Liver (tissue), 9 donors: ENCODE data around the gene ANXA11. TPM values are rescaled to one million over a fixed set of nuclear protein-coding genes. Genes with fewer than 3 reads are reported as not detected.

Experiments
- DNase-seq: peaks from one replicate; pipeline ENCODE4 v3.0.0-alpha.2; 2017; ENCODE audit warnings: low spot score
- H3K27ac ChIP-seq, 2 donors: one replicate each; pipeline ENCODE4 v1.7.0; 2013; ENCODE audit warnings: inconsistent platforms in 2 of 2, low read length in 2 of 2, control low read depth in 1 of 2, low read depth in 1 of 2, mild to moderate bottlenecking in 1 of 2
- H3K27me3 ChIP-seq, 4 donors: one replicate each; pipeline versions ENCODE4 v1.6.1 to v1.7.0; 2013; ENCODE audit warnings: low read length in 3 of 4, inconsistent platforms in 1 of 4, mild to moderate bottlenecking in 1 of 4, moderate library complexity in 1 of 4; ENCODE audit not compliant: control insufficient read depth in 4 of 4, insufficient read depth in 4 of 4
- H3K36me3 ChIP-seq, 4 donors: one replicate each; pipeline versions ENCODE4 v1.6.1 to v1.7.0; 2013; ENCODE audit warnings: low read length in 3 of 4, mild to moderate bottlenecking in 3 of 4, low read depth in 1 of 4, moderate library complexity in 1 of 4; ENCODE audit not compliant: control insufficient read depth in 4 of 4, insufficient read depth in 3 of 4
- H3K4me1 ChIP-seq, 4 donors: one replicate each; pipeline versions ENCODE4 v1.6.1 to v1.7.0; 2013; ENCODE audit warnings: low read length in 3 of 4, mild to moderate bottlenecking in 3 of 4, moderate library complexity in 1 of 4; ENCODE audit not compliant: control insufficient read depth in 4 of 4, insufficient read depth in 4 of 4
- H3K4me3 ChIP-seq, 3 donors: one replicate each; pipeline versions ENCODE4 v1.6.1 to v1.7.0; 2013; ENCODE audit warnings: low read length in 3 of 3, control low read depth in 1 of 3, low read depth in 1 of 3, mild to moderate bottlenecking in 1 of 3
- H3K9ac ChIP-seq, 2 donors: one replicate each; pipeline ENCODE4 v1.7.0; 2013; ENCODE audit warnings: low read length in 2 of 2, mild to moderate bottlenecking in 2 of 2, moderate library complexity in 2 of 2, control low read depth in 1 of 2, low read depth in 1 of 2
- H3K9me3 ChIP-seq, 4 donors: one replicate each; pipeline versions ENCODE4 v1.6.1 to v1.7.0; 2013; ENCODE audit warnings: low read length in 3 of 4; ENCODE audit not compliant: control insufficient read depth in 4 of 4
- EGR1 ChIP-seq, 2 donors: IDR thresholded peaks; 2 replicates each; pipeline ENCODE4 v1.6.1; 2016 to 2018; ENCODE audit warnings: antibody characterized with exemption in 2 of 2, low read depth in 2 of 2
- FOXA1 ChIP-seq: IDR thresholded peaks from 2 replicates; pipeline ENCODE4 v1.6.1; 2016; ENCODE audit warnings: antibody characterized with exemption
- FOXA2 ChIP-seq: IDR thresholded peaks from 2 replicates; pipeline ENCODE4 v1.6.1; 2016; ENCODE audit warnings: antibody characterized with exemption
- GABPA ChIP-seq, 2 donors: IDR thresholded peaks in 1 of 2; conservative IDR thresholded peaks in 1 of 2; 2 replicates each; pipeline ENCODE4 v1.6.1; 2016; ENCODE audit warnings: antibody characterized with exemption in 2 of 2, mild to moderate bottlenecking in 1 of 2, moderate library complexity in 1 of 2
- HNF4A ChIP-seq, 2 donors: conservative IDR thresholded peaks; 2 replicates each; pipeline ENCODE4 v1.6.1; 2016; ENCODE audit warnings: antibody characterized with exemption in 2 of 2, mild to moderate bottlenecking in 2 of 2
- HNF4G ChIP-seq: IDR thresholded peaks from 2 replicates; pipeline ENCODE4 v1.6.1; 2016; ENCODE audit warnings: antibody characterized with exemption
- JUND ChIP-seq, 2 donors: IDR thresholded peaks; 2 replicates each; pipeline ENCODE4 v1.6.1; 2016; ENCODE audit warnings: antibody characterized with exemption in 2 of 2
- NR2F2 ChIP-seq: IDR thresholded peaks from 2 replicates; pipeline ENCODE4 v1.6.1; 2016; ENCODE audit warnings: antibody characterized with exemption
- RAD21 ChIP-seq, 2 donors: IDR thresholded peaks; 2 replicates each; pipeline ENCODE4 v1.6.1; 2016; ENCODE audit warnings: antibody characterized with exemption in 2 of 2, mild to moderate bottlenecking in 2 of 2
- RXRA ChIP-seq, 2 donors: IDR thresholded peaks; 2 replicates each; pipeline ENCODE4 v1.6.1; 2017 to 2018; ENCODE audit warnings: antibody characterized with exemption in 2 of 2, mild to moderate bottlenecking in 1 of 2
- SP1 ChIP-seq: IDR thresholded peaks from 2 replicates; pipeline ENCODE4 v1.6.1; 2018; ENCODE audit warnings: antibody characterized with exemption, mild to moderate bottlenecking
- TAF1 ChIP-seq: conservative IDR thresholded peaks from 2 replicates; pipeline ENCODE4 v1.6.1; 2016; ENCODE audit warnings: antibody characterized with exemption, mild to moderate bottlenecking
- YY1 ChIP-seq: IDR thresholded peaks from 2 replicates; pipeline ENCODE4 v1.6.1; 2016; ENCODE audit warnings: antibody characterized with exemption, mild to moderate bottlenecking
- WGBS: extraction: QIAGEN DNeasy Blood & Tissue Kit; methylation state at CpG from one replicate; pipeline ENCODE4 v1.1.7; 2013; 5-methylcytosine and 5-hydroxymethylcytosine counted together
- polyA plus RNA-seq, 2 donors: library from polyadenylated mRNA; stranded (reverse) in 1 of 2; unstranded in 1 of 2; fragments of 200-250 nt in 1 of 2; fragments of >200 nt in 1 of 2; fragmentation: Nextera tagmentation in 1 of 2; extraction: Ambion mirVana in 1 of 2; gene quantifications; one replicate each; pipeline versions ENCODE4 v1.2.1 to v1.2.3, GENCODE V29; 2013 to 2015
- total RNA-seq, 2 donors: library from RNA; depleted of rRNA; stranded (reverse); fragments of >200 nt; gene quantifications; one replicate each; pipeline ENCODE4 v1.2.3, GENCODE V29; 2014
- TF ChIP-seq, protein P1 (sequence below): IDR thresholded peaks from 2 replicates; pipeline ENCODE4 v1.6.1; 2016; ENCODE audit warnings: antibody characterized with exemption
- TF ChIP-seq, protein P2 (sequence below): IDR thresholded peaks from 2 replicates; pipeline ENCODE4 v1.6.1; 2016; ENCODE audit warnings: antibody characterized with exemption, mild to moderate bottlenecking
- TF ChIP-seq, protein P3 (sequence below): fragments of 150-350 bp; IDR thresholded peaks from 2 replicates; pipeline ENCODE4 v1.5.1; 2017; ENCODE audit warnings: improper control_type of control experiment, low read depth, low read length; ENCODE audit not compliant: missing input control
- TF ChIP-seq, protein P4 (sequence below): IDR thresholded peaks from 2 replicates; pipeline ENCODE4 v1.6.1; 2016; ENCODE audit warnings: antibody characterized with exemption
- TF ChIP-seq, protein P5 (sequence below): IDR thresholded peaks from 2 replicates; pipeline ENCODE4 v1.6.1; 2016; ENCODE audit warnings: antibody characterized with exemption
- donor health status: healthy.
- donor health status: healthy.
- donor health status: healthy.
- donor health status: healthy.
- donor health status: healthy.

Gene ANXA11
- total and polyA plus RNA-seq, 4 donors = 14.0 to 40.4 (median 24.8) TPM

GRCh38 chr10:80185578-80186299 lies 19.6 kb downstream of the ANXA11 start (continued):
- TF ChIP-seq, protein P1, sequence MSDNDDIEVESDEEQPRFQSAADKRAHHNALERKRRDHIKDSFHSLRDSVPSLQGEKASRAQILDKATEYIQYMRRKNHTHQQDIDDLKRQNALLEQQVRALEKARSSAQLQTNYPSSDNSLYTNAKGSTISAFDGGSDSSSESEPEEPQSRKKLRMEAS = no peak
- TF ChIP-seq JUND (IDR thresholded peaks at IDR 0.05) (no peak), NR2F2 (no peak), GABPA (IDR thresholded peaks at IDR 0.05 in 1 of 2, conservative IDR thresholded peaks at IDR 0.05 in 1 of 2) (no peak), HNF4A (conservative IDR thresholded peaks at IDR 0.05) (no peak), RAD21 (IDR thresholded peaks at IDR 0.05) (no peak)

DNA sequence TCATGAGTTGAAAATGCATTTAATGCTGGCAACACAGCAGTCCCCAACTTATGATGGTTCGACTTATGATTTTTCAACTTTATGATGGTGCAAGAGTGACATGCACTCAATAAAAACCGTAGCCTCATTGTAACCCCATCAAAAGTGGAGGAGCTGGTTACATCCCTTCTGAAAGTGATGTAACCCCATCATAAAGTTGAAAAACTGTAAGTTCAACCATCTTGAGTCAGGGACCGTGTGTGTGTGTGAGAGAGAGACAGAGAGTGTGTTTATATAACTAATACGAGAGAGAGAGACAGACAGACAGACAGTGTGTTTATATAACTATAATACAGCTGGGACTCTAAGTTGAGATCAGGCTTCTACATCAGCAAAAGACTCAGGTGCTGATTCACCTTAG lies 21.0 kb downstream of the ANXA11 start:
- no peak overlapping the region for H3K9ac ChIP-seq
- H3K36me3 ChIP-seq = no peaks in the 10 kb centered on the region
- no peak for DNase-seq
- H3K4me1 ChIP-seq = peaks cover 2 to 7% (median 5%) of the 10 kb centered on the region in 4 donors
- H3K27ac ChIP-seq = no peak overlapping the region
- H3K9me3 ChIP-seq = no peaks in the 10 kb centered on the region
- no peaks in the 10 kb centered on the region for H3K27me3 ChIP-seq
- no peak overlapping the region for H3K4me3 ChIP-seq
- WGBS = 85% methylated on average over 4 of the region's 4 CpGs
- TF ChIP-seq, protein P2, sequence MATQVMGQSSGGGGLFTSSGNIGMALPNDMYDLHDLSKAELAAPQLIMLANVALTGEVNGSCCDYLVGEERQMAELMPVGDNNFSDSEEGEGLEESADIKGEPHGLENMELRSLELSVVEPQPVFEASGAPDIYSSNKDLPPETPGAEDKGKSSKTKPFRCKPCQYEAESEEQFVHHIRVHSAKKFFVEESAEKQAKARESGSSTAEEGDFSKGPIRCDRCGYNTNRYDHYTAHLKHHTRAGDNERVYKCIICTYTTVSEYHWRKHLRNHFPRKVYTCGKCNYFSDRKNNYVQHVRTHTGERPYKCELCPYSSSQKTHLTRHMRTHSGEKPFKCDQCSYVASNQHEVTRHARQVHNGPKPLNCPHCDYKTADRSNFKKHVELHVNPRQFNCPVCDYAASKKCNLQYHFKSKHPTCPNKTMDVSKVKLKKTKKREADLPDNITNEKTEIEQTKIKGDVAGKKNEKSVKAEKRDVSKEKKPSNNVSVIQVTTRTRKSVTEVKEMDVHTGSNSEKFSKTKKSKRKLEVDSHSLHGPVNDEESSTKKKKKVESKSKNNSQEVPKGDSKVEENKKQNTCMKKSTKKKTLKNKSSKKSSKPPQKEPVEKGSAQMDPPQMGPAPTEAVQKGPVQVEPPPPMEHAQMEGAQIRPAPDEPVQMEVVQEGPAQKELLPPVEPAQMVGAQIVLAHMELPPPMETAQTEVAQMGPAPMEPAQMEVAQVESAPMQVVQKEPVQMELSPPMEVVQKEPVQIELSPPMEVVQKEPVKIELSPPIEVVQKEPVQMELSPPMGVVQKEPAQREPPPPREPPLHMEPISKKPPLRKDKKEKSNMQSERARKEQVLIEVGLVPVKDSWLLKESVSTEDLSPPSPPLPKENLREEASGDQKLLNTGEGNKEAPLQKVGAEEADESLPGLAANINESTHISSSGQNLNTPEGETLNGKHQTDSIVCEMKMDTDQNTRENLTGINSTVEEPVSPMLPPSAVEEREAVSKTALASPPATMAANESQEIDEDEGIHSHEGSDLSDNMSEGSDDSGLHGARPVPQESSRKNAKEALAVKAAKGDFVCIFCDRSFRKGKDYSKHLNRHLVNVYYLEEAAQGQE = no peak
- no peak for TF ChIP-seq HNF4G
- TF ChIP-seq, protein P1 = no peak
- TF ChIP-seq FOXA1 = no peak
- TF ChIP-seq, protein P3, sequence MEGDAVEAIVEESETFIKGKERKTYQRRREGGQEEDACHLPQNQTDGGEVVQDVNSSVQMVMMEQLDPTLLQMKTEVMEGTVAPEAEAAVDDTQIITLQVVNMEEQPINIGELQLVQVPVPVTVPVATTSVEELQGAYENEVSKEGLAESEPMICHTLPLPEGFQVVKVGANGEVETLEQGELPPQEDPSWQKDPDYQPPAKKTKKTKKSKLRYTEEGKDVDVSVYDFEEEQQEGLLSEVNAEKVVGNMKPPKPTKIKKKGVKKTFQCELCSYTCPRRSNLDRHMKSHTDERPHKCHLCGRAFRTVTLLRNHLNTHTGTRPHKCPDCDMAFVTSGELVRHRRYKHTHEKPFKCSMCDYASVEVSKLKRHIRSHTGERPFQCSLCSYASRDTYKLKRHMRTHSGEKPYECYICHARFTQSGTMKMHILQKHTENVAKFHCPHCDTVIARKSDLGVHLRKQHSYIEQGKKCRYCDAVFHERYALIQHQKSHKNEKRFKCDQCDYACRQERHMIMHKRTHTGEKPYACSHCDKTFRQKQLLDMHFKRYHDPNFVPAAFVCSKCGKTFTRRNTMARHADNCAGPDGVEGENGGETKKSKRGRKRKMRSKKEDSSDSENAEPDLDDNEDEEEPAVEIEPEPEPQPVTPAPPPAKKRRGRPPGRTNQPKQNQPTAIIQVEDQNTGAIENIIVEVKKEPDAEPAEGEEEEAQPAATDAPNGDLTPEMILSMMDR = no peak
- no peak for TF ChIP-seq HNF4A (conservative IDR thresholded peaks at IDR 0.05)
- TF ChIP-seq, protein P4, sequence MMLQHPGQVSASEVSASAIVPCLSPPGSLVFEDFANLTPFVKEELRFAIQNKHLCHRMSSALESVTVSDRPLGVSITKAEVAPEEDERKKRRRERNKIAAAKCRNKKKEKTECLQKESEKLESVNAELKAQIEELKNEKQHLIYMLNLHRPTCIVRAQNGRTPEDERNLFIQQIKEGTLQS = no peak
- no peak for TF ChIP-seq JUND (IDR thresholded peaks at IDR 0.05)
- TF ChIP-seq FOXA2 = no peak
- TF ChIP-seq, protein P5, sequence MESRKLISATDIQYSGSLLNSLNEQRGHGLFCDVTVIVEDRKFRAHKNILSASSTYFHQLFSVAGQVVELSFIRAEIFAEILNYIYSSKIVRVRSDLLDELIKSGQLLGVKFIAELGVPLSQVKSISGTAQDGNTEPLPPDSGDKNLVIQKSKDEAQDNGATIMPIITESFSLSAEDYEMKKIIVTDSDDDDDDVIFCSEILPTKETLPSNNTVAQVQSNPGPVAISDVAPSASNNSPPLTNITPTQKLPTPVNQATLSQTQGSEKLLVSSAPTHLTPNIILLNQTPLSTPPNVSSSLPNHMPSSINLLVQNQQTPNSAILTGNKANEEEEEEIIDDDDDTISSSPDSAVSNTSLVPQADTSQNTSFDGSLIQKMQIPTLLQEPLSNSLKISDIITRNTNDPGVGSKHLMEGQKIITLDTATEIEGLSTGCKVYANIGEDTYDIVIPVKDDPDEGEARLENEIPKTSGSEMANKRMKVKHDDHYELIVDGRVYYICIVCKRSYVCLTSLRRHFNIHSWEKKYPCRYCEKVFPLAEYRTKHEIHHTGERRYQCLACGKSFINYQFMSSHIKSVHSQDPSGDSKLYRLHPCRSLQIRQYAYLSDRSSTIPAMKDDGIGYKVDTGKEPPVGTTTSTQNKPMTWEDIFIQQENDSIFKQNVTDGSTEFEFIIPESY = no peak
- no peak for TF ChIP-seq NR2F2
- TF ChIP-seq GABPA (IDR thresholded peaks at IDR 0.05 in 1 of 2, conservative IDR thresholded peaks at IDR 0.05 in 1 of 2) = no peak
- TF ChIP-seq EGR1 (IDR thresholded peaks at IDR 0.05; ENCODE audit: low read depth in 2 of 2) = no peak
- TF ChIP-seq TAF1 = no peak
- TF ChIP-seq RAD21 (IDR thresholded peaks at IDR 0.05) = no peak
- TF ChIP-seq SP1 = no peak
- TF ChIP-seq RXRA (IDR thresholded peaks at IDR 0.05) = no peak
- TF ChIP-seq YY1 = no peak
